ENCODE results near the gene SLCO4A1. TPM values are rescaled to one million over a fixed set of nuclear protein-coding genes. Genes with fewer than 3 reads are reported as not detected.

Gene SLCO4A1
- total RNA-seq, 4 donors from 2014 or later: 77.9 to 107 (median 81.5) TPM

DNA sequence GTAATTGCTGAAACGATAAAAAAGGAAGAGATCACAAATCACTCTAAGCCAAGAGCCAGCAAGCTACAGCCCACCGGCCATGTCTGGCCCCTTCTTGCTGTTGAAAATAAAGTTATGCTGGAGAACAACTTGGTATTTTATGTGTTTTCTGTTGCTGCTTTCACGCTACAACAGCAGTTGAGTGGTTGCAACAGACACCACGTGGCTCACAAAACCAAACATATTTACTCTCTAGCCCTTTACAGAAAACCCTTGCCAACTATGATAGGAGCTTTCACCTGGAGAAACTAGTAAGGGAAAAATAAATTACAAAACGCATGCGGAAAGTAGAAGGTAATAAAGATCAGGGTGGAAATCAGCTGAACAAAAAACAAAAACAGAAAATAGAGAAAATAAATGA is 41.1 kb upstream of the SLCO4A1 start:
- DNase-seq (ENCODE audit: low spot score in 2 of 2): no peak
- no peak for TF ChIP-seq POLR2A (IDR thresholded peaks at IDR 0.05)
- TF ChIP-seq, protein P1, sequence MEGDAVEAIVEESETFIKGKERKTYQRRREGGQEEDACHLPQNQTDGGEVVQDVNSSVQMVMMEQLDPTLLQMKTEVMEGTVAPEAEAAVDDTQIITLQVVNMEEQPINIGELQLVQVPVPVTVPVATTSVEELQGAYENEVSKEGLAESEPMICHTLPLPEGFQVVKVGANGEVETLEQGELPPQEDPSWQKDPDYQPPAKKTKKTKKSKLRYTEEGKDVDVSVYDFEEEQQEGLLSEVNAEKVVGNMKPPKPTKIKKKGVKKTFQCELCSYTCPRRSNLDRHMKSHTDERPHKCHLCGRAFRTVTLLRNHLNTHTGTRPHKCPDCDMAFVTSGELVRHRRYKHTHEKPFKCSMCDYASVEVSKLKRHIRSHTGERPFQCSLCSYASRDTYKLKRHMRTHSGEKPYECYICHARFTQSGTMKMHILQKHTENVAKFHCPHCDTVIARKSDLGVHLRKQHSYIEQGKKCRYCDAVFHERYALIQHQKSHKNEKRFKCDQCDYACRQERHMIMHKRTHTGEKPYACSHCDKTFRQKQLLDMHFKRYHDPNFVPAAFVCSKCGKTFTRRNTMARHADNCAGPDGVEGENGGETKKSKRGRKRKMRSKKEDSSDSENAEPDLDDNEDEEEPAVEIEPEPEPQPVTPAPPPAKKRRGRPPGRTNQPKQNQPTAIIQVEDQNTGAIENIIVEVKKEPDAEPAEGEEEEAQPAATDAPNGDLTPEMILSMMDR (IDR thresholded peaks at IDR 0.05): no peak
- 72 to 75% methylated on average over 6 of the region's 6 CpGs for WGBS, 2 donors
- intact Hi-C loops (cut with DNase I; ENCODE audit: low total_unique reads): no loop called here
- H3K4me3 ChIP-seq (ENCODE audit: low read depth, poor library complexity, severe bottlenecking): no peak overlapping the region

DNA sequence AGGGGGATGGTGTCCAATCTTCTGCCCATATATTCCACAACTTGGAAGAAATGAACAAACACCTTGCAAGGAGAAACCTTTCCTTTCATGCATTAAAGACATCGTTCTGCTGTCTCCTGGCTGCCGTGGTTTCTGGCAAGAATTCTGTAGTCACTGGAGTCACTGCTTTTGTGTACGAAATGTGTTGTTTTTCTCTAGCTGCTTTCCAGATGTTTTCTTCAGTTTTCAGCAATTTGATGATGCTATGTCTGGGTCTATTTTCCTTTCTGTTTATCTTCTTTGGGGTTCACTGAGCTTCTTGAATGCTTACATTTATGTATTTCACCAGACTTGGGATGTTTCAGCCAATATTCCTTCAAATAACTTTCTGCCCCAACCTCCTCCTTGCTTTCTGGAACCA is 40.6 kb upstream of the SLCO4A1 start:
- no peak overlapping the region for H3K4me3 ChIP-seq (ENCODE audit: low read depth, poor library complexity, severe bottlenecking)
- TF ChIP-seq POLR2A (IDR thresholded peaks at IDR 0.05): no peak
- TF ChIP-seq, protein P1 (IDR thresholded peaks at IDR 0.05): no peak
- DNase-seq (ENCODE audit: low spot score in 2 of 2): no peak
- 19 to 26% methylated on average over 3 of the region's 3 CpGs for whole genome bisulfite sequencing, 2 donors
- intact Hi-C loops (cut with DNase I; ENCODE audit: low total_unique reads): no loop called here

DNA sequence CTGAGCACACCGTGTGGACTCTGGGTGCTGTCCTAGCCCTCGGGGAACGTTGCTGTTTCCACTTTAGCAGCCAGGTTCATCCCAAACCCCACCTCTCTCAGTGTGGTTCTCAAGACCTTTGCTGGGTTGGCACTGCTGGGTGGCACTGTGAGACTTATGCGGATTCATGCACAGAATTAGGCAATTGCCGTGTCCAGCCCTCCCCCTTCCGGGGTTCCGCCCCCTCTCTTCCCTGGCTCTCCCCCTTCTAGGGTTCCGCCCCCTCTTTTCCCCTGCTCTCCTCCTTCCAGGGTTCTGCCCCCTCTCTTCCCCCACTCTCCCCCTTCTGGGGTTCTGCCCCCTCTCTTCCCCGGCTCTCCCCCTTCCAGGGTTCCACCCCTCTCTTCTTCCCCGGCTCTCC is 39.8 kb upstream of the SLCO4A1 start:
- H3K4me3 ChIP-seq (ENCODE audit: low read depth, poor library complexity, severe bottlenecking): no peak overlapping the region
- no peak for TF ChIP-seq POLR2A (IDR thresholded peaks at IDR 0.05)
- TF ChIP-seq, protein P1 (IDR thresholded peaks at IDR 0.05): no peak
- WGBS, 2 donors: 22 to 32% methylated on average over 10 of the region's 10 CpGs
- DNase-seq (ENCODE audit: low spot score in 2 of 2): peak; percentile 75 to 94
- intact Hi-C loops (cut with DNase I; ENCODE audit: low total_unique reads): no loop called here

DNA sequence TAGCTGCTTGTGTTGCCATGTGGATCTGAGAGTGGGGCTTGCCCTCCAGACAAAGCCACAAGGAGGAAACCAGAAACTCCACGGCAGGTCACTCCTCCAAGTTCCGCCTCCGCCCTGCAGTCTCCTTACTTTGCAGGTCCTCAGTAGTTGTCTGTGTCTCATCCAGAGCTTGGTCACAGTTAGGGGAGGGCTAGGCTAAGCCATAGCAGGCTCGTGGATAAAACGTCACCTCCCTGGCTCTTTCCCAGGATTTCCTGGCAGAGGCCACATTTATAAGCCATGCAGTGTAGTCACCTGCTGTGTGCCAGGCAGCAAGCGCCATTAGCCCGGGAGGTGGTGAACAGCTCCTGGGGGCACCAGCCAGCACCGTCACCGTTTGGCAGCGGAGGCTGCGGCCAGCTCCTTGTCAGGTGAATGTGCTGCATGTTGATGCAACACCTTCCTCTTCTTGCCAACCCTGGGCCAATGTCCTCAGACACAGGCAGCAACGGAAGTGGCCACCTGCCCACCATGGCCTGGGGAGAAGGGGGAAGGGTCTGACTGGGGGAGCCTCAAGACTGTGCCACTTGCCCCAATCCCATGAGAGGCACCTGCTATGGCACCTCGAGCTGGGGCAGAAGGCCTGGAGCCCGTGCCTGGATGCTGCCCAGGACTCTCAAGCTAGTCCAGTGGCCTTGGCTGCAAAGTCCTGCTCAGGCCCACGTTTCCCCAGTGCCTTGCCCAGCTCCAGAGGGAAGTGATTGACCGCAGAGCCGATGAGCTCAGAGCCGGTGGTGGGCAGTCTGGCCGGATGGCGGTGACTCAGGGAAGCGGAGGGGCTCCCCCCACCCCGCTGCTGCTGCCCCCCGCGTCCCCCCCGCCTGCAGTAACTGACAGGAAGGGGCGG is 39.0 kb upstream of the SLCO4A1 start:
- 27 to 29% methylated on average over 15 to 17 of the region's 26 CpGs for WGBS, 2 donors
- DNase-seq (ENCODE audit: low spot score in 2 of 2): peak; percentile 81 to 94
- TF ChIP-seq, protein P1 (IDR thresholded peaks at IDR 0.05): no peak
- no peak for TF ChIP-seq POLR2A (IDR thresholded peaks at IDR 0.05)
- no peak overlapping the region for H3K4me3 ChIP-seq (ENCODE audit: low read depth, poor library complexity, severe bottlenecking)
- intact Hi-C loops (cut with DNase I; ENCODE audit: low total_unique reads): no loop called here

DNA sequence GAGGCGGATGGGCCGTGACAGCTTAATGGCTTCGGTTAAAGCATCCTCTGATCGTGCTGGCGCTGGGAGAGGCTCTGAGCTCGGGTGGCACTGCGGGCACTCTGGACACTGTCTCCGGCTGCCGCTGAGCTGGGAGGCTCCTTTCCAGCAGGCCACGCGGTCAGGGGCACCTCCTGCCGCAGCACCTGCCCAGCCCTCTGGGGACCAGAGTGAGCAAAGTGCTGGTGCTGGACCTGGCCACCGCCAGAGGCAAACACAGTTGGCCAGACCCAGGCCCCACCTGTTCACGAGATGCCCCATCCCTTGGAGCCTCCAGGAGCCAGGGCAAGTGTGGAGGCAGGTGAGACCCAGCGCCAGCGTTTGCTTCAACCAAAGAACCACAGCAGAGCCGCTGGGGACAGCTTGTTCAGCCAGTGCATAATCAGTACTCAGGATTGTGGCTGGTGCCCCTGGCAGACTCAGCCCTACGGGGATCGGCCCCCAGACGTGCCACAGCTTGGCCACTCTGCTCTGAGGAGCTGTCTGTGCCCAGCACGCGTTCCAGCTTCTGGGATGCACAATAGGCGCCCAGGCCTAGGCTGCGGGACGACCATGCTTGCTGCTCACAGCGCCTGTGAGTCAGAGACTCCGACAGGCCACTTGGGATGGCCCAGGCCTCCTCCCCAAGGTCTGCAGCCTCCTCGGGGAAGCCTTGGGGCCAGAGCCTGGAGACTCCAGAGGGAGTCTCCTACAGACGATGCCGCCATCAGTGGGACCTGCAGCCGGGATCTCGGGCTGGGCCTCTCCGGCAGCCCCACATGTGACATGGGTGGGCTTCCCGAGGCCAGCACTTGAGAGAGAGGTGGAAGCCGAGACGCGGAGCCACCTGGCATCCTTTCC is 38.2 kb upstream of the SLCO4A1 start:
- no peak for DNase-seq (ENCODE audit: low spot score in 2 of 2)
- intact Hi-C loops (cut with DNase I; ENCODE audit: low total_unique reads): no loop called here
- TF ChIP-seq POLR2A (IDR thresholded peaks at IDR 0.05): no peak
- TF ChIP-seq, protein P1 (IDR thresholded peaks at IDR 0.05): no peak
- H3K4me3 ChIP-seq (ENCODE audit: low read depth, poor library complexity, severe bottlenecking): no peak overlapping the region
- 72 to 83% methylated on average over 3 to 16 of the region's 37 CpGs for WGBS, 2 donors
